Body of pancreas (tissue), 4 donors: ENCODE results near the gene CCDC28B.

Experiments
- CTCF ChIP-seq, 7 experiments: fragments of 450-650 bp in 4 of 7; fragments of 200-600 bp in 3 of 7; sonication (generic) in 3 of 7; IDR thresholded peaks; one replicate each; pipeline ENCODE4 v1.5.1; 2016 to 2019; ENCODE audit warnings: antibody characterized with exemption in 7 of 7
- POLR2A ChIP-seq, 3 donors: fragments of 450-650 bp; IDR thresholded peaks; one replicate each; pipeline ENCODE4 v1.6.1; 2016; ENCODE audit warnings: antibody characterized with exemption in 3 of 3, mild to moderate bottlenecking in 2 of 3

DNA sequence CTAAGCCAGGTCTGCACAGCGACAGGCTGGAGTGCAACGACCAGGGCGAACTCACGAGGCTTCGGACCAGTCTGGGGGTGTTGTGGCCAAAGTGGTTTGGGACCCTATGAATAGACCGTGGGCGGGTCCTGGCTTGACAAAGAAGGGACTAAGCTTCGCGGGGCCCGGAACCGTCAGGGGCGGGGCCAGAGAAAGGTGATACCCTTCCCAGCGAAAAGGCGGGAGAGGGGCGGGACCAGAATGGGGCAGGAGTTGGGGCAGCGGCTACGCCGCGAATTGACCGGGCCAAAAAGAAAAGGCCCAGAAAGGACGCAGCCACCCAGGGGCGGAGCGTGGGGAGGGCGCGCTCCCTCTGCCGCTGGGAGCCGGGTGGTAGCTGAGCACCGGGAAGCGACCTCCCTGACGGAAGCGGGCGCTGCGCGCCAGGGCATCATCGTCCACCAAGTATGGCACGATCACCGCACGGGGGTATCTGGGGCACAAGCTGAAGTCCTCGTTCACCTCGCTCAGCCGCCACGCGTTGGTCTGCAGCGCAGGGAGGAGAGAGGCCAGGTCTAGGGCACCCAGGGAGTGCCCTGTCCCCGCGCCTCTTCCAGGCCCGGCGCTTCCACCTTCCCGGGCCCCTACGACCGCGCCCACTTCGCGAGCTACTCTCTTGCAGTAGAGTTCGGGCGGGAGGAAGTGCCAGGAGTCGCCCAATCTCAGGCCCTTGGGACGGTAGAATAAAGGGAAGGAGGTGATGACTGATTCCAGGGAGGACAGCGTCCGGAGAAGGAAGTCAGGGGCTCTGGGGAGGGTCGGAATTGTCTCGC is 40.0 kb downstream of the CCDC28B start:
- TF ChIP-seq CTCF (IDR thresholded peaks at IDR 0.05) = peak in 6 of 7 experiments; percentile 5 to 54 (median 38)
- peak; percentile 91 to 93 (median 92) for TF ChIP-seq POLR2A (IDR thresholded peaks at IDR 0.05)
